HG02678 (cell line): Measurements from ENCODE around the gene ZFHX3.

Experiments used
- ATAC-seq: cut with Tn5 transposase; IDR thresholded peaks from one replicate; pipeline ENCODE4 v1.9.1; 2021; ENCODE audit warnings: mild to moderate bottlenecking, moderate library complexity; ENCODE audit not compliant: unreplicated experiment

The ZFHX3 gene

GRCh38 chr16:72936408-72936807, 111.5 kb downstream of the ZFHX3 start:
- no peak for ATAC-seq

GRCh38 chr16:72935896-72936295, 112.0 kb downstream of the ZFHX3 start:
- ATAC-seq, result no peak

GRCh38 chr16:72934636-72935403, 113.1 kb downstream of the ZFHX3 start:
- no peak for ATAC-seq

GRCh38 chr16:72932677-72933335, 115.1 kb downstream of the ZFHX3 start:
- ATAC-seq, result no peak

- ATAC-seq, result no peak
Measured at GRCh38 chr16:72932050-72932449, 115.9 kb downstream of the ZFHX3 start.

- ATAC-seq, result no peak
Measured at GRCh38 chr16:72930396-72930795, 117.5 kb downstream of the ZFHX3 start.

GRCh38 chr16:72928090-72928981, 119.6 kb downstream of the ZFHX3 start:
- ATAC-seq, result no peak

- ATAC-seq, result no peak
Measured at GRCh38 chr16:72927199-72928089, 120.5 kb downstream of the ZFHX3 start.

- no peak for ATAC-seq
Measured at GRCh38 chr16:72926177-72927070, 121.5 kb downstream of the ZFHX3 start.

GRCh38 chr16:72925631-72925979, 122.3 kb downstream of the ZFHX3 start:
- ATAC-seq, result no peak

- ATAC-seq, result no peak
Measured at GRCh38 chr16:72924927-72925630, 122.8 kb downstream of the ZFHX3 start.

- ATAC-seq, result no peak
Measured at GRCh38 chr16:72924537-72924926, 123.4 kb downstream of the ZFHX3 start.

GRCh38 chr16:72923757-72924156, 124.2 kb downstream of the ZFHX3 start:
- ATAC-seq, result no peak

- ATAC-seq, result no peak
Measured at GRCh38 chr16:72922714-72923113, 125.2 kb downstream of the ZFHX3 start.

GRCh38 chr16:72921620-72922019, 126.3 kb downstream of the ZFHX3 start:
- ATAC-seq, result no peak

GRCh38 chr16:72921106-72921505, 126.8 kb downstream of the ZFHX3 start:
- no peak for ATAC-seq

GRCh38 chr16:72917051-72917450, 130.9 kb downstream of the ZFHX3 start:
- no peak for ATAC-seq

- ATAC-seq, result no peak
Measured at GRCh38 chr16:72915331-72915730, 132.6 kb downstream of the ZFHX3 start.

- no peak for ATAC-seq
Measured at GRCh38 chr16:72913551-72913950, 134.4 kb downstream of the ZFHX3 start.
